ENCODE measurements around the gene PRKCH.

The PRKCH gene

DNA sequence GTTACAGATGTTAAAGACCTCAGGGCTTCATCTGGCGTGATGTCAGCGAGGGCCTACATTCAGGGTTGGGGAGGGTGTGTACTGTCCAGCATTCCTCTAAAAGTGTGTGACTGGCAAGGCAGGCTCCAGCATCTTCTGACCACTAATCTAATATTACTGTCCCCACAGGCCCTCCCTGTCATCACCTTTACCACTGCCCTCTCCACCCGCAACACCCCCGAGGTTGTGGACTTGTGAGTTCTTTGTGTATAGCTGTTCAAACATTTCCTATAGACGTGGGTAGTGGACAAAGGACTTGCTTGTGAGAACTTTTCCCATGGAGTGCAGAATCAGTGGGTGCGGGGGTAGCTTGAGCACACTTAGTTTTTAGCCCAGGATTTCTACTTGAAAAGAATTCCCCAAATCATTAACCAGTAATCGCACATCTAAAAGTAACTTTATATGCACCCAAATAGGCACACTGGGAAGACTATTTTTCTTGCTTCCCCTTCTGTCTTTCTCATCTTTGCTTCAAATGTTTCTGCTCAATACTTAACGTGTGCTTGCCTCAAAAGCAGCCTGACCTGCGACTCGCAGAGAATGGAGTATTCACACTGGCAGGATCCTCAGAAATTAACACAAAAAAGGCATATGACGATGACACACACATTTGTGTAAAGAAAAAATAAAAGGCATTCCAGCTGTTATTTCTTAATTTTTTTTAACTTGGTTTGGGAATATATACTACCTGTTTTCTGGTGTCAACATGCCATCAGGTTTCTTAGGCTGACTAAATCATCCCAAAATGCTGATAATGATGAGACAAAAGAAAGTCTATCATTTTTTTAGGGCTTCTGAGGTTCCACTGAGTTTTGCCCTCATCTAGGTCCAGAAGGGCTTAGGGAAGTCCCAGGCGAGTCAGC lies 215.5 kb downstream of the PRKCH start:
- DNase-seq: no peak

DNA sequence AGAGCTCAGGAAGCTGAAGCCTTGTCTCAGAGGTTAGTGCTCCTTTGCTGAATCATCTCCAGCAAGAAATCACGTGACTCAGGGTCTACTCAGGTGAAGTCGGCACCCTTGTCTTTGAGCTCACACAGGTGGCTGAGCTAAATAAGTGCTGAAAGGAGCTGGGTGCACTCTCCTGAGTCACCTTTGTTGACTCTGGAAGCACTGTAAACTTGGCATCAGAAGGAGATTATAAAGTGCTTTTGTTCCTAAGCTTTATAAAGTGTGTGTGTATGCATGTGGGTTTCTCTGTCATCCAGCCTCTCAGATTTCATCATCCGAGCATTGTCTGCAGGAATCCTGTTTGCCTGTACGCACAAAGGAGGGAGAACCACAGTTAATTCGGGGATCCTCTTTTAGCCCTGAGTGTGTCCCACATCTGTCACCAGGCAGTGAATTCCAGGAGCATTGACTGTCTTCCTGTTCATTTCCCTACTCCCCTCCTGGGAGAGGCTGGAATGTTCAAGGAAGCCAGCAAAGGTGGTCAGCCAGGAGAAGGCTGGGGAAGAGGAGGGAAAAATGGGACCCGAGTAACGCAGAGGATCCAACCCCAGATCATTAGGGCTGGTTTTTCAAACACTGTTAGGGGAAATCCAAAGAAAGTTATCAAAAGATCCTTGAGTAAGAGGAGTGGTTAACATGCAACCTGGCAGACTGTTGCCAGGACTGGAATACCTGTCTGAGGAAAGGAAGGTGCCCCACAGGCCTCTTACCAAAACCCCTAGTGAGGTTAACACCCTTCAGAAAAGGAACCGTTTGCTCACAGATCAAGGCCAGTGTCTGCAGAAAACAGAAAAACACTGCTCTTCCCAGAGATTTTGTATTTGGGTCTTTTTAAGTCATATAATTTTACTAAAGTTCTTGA lies 216.4 kb downstream of the PRKCH start:
- DNase-seq: peak in 2 of 3 experiments; percentile 50 to 85

DNA sequence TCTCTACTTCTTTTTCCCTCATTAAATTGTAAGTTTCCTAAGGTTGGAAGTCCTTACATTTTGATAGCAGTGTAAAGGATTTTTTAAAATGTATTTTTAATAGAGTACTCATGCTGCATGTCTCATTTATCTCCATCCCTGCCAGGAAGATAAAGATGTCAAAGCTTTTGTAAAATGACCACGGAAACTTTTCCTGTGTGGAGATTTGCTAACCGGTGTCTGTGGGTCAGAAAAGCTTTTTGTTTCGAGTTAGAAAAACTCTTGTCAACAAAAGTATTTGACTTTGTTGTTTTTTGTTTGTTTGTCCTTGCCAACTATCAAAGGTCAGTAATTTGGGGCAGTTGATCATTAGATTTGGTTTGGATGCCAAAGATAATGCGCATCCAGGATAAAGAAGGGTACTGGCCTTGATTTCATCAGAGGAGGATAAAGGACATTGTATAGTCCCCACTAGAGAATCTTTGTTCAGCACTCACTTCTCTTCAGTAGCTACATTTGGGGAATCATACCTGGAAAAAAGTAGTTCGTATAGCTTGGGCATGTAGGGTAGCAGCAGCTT lies 217.2 kb downstream of the PRKCH start:
- no peak for DNase-seq

DNA sequence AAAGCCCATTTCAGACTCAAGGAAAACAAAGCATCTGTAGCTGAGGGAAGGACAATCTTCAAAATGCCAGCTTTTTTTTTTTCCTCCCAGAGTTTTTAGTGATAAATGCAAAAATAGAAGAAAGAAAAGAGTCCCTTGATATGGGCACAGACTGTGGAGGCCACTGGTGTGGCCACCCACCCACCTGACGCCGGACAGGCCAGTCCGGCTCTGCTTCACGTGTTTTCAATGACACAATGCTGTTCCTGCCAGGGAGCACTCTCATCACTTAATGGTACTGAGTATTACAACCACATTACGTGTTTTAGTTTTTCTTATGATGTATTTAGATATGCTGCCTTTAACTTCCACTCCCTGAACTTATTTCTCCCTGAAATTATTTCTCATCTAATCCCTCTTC lies 218.3 kb downstream of the PRKCH start:
- no peak for DNase-seq

DNA sequence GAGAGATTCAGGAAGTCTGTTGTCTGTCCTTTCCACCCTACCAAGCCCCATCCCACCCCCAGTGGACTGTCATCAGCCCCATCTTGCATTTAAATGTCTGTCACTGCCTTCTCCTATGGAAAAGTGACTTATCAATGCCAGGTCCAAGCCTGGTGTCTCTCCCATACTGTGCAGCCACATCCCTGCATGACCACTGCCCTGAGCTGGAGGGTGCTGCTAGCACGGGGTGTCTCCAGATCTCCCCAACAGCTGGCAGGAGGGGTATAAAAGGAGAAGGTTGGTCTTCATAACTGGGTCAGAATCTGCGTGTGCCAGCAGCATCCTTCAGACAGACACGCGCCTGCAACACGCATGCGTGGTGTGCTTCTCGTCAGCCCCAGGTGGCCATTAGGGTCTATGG lies 219.6 kb downstream of the PRKCH start:
- DNase-seq: no peak

DNA sequence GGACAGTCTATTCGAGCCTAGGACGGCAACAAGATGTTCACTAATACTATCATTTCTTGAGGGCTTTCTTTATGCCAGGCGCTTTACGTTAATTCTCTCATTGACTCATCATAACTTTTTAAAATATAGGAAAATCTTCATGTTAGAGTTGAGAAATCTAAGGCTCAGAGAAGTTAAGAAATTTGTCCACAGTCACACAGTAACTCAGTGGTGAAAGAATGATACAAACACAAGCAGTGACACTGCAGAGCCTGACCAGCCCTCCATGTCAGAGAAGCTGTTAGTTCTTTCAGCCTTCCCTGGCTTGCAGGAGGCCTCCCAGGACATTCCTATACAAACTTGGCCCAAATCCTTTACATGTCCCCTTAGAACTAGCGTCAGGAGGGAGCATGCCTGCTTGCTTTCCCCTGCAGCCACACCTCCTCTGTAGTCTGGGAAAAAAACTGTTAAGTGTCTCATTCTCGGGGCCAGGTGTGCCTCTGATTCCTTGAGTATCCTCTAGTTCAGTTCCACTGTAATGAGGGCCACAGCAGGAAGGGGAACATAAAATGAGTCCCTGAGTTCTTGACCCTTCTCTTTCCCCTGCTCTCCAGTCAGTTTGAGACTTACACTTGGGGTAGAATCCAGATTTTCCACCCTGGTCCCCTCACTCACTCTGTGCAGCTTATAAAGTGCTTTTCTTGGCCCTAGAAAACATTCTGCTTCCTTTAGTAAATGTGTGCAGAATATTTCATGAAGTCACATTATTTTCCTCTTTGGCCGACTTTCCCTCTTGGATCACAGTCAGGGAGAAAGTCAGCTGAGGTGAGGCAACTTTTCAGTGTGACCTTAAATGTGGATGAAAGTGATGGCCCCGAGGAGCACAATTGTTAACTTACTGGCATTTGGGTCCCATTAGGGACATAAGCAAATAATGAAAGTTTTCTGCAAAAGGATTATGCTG lies 221.7 kb downstream of the PRKCH start:
- no peak for DNase-seq

DNA sequence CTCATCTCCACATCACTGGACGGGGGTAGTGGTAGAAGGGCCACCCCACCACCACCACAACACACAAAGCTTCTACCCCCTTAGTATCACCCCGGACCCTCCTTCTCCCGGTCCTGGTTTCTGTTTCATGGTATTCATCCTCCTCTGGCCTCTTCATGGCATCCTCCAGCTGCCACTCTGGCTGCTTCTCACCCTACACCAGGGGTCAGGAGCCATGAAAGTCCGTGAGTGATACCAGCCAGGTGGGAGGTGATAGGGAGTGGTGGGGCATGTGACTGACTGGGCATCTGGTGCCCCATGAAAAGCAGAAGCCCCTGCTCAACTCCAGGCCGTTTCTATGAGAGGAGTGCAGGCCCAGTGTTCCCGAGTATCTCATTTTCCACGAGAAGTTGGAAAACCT lies 222.6 kb downstream of the PRKCH start:
- DNase-seq: no peak

DNA sequence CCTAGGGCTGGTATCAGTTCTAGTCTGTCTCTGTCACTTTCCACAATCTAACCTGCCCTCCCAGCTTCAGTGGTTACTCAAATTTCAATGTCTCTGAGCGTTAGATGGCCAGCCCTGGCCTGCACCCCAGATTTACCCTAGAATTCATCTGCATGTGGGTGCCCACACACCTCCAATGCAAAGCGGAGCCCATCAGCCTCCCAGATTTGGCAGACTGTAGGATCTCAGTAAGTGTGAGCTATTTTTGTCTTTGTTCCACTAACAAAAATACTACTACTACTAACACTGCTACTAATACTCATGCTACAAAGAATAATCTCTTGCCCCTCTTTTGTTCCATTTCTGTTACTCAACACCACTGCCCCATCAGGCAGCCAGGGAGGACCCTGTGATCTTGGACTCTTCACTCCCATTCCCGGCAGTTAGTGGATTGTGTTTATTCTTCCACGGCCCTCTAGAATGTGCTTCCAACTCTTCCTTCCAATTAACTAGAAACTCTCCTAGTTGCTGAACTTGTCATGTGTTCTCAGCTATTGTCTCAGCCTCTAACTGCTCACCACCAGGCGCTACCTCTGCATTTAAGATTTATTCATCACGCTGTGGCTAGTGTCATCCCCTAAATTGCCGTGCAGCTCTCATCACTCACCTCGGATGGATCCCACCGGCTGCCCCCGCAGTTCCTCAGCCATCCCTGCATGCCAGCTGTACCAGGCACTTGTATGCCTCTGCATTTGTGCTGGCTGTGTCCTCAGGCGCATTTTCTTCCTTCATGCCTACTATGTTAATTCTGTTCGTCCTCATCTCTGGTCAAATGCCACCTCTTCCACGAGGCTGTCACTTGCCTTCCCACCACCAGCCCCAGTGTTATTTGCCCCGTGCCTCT lies 223.3 kb downstream of the PRKCH start:
- no peak for DNase-seq

DNA sequence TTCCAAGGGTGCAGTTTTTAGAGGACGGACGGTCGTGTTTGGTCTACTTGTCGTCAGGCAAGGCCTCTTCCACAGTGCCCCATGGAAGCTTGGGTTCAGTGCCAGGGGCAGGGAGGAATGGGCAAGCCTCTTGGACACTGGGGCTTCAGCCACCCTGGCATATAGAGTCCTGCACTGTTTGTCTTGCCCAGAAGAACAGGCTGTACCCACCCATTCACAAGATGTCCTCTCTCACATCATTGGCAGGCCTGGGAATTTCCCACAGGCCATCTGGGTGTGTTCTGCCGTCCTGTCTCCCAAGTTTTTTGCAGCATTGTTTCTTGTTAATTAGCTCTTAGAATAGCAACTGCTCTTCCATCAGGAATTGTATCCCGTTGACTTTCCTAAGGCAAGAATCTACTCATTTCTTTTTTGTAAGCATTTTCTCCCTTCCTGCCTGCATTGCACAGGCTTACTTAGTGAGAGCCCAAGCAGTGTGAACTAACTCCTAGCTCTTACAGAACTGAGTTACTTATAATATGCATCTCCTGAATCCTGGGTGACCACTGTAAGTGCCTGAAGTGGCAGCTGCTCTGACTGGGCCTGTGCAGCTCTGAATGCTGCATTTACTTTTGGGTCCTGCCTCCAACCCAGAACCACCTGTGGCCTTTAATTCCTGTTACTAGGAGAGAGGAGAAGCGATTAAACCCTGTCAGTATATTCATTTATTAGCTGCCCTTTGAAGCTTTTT lies 224.5 kb downstream of the PRKCH start:
- peak in 1 of 3 experiments; percentile 26 for DNase-seq

DNA sequence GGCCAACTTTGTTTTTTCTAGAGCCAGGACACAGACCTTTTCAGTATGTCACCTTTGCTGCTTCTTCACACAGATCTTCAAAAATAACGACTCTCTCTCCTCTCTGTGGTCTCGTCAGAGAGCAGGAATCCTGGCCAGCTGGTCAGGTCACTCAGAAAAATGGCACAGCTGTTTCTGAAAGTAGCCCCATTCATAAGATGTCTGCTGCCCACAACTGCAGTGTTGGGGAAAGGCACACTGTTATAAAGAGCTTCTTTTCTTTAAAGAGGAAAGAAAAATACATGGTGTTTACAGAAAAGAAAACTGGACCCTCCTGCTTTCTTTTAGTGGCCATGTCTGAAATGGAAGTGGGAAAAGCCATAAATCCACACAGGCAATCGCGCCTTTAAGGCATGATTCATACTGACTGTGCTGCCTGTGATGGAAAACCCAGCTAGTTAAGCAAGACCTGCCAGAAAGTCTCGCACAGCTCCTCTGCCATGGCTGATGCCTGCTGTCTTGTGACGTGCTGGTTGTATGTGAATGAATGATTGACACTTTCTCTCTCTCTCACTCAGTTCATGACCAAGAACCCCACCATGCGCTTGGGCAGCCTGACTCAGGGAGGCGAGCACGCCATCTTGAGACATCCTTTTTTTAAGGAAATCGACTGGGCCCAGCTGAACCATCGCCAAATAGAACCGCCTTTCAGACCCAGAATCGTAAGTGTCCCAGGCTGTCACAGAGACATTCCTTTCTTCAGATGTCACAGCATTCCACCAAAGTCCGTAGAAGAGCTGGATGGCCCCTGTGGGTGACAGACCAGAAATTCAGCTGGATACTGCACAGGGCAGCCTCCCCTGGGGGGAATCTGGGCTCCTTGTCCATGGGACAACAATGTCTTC lies 226.0 kb downstream of the PRKCH start:
- DNase-seq: no peak

DNA sequence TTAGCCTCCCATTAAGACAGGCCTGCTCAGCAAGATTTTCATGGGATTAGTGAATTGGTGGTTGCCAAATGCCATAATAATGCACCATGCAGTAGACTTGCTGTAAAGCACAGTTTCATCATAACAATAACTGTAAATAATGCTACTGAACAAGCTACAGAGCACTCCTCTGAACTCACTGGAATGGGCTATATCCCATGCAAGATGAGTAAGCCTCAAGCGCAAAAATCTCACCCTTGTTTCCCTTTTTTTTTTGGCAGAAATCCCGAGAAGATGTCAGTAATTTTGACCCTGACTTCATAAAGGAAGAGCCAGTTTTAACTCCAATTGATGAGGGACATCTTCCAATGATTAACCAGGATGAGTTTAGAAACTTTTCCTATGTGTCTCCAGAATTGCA lies 228.0 kb downstream of the PRKCH start:
- no peak for DNase-seq

DNA sequence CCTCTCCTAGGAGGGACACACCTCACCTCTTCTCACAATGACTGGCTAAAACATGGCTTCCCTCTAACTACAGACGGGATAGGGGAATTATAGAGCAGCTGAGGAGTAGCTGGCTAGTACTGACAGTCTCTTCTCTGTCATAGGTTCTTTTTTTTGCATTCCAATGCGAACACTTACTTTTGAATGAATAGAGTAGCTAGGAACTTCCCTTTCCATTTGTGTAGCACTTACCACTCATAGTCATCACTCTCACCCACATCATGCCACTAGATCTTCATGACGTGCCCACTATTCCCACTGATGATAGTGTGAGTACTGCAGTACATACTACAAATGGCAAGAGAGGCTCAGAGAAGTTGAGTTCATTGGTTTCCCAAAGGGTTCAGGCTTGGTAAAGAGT lies 230.0 kb downstream of the PRKCH start:
- DNase-seq: no peak

DNA sequence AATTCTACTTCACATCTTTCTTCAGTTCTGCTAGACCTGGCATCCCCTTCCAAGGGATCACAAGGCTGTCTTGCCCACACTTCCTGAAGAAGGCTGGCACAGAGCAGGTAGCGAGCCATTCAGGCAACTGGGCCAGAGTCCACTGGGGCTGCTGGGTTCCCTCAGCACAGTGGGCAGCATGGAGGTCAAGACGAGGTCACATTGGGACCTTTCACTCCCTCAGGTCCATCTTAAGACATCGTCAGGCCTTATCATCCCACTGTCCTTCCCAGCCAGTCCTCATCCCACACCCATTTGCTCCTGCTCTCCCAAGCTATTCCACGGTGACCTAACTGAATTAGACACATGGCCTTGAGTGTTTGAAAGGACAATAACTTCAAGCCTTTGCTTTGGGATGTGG lies 230.9 kb downstream of the PRKCH start:
- DNase-seq: no peak

DNA sequence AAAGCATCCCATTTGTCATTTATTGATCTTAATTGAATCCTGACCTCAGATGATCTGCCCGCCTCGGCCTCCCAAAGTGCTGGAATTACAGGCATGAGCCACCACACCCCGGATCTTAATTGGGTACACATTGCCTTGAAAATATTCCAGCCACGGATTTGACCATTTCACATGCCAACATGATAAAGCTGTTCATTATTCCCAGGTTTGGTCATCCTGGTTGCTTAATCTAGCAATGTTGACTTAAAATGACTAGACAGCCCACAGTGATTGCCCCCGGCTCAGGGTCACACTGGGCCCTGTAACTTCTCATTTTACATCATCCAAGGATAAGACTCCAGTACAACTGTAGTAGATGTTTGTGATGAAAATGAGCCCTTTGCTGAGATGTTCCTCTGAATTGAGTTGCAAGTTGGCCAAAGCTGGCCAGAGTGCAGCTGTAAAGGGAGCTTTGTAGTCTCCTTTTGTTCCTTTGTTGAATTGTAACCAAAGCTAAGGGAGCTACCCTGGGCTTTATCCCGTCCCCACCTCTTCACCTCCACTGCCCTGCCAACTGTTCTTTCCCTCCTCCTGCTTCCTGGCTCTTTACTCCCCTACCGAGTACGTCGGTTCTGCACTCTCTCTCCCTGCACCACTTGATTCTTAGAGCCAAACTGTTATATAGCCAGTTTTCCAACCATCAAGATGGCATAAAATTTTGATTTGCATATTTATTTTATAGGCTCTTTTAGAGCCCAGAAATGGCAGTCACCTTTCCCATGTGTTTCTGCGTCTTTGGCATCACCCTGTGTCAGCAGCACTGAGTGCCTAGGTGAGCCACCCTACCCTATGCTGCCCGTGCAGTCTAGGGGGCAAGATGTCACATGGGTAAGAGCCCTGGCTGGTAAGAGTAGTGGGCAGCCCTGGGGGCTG lies 232.6 kb downstream of the PRKCH start:
- DNase-seq: no peak

DNA sequence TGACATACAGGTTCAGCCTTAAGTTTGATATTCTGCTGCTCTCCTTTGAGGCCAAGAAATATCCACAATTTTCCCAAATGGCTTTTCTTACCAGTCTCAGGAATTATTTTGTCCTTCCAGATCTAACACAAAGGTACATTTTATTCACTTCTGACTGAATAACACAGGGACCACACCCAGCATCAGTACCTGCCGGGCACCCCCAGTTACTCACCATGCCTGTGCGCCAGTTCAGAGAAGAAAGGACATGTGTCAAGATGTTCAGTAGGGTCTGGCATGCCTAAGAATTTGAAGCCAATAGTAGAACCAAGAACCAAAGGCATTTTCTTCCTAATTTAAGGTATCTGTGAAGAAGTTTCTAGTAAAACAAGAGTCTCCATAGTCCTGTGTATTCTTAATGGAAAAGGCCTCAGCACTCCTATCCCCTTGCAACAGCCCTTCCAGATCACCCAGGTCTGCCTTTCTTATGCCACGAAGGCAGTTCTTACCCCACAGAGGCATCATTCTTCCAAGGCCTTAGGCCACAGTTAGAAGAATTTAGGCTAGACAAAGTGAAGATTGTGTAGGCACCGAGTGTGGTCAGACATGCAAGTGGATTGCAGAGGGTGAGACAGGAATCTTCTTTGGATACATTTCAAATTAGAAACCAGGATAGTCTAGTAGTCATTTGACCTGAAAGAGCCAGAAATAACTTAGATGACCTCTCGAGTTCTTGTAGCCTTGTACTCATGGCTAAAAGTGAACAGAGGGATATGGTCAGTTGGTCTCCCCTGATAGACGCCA lies 233.9 kb downstream of the PRKCH start:
- DNase-seq: no peak

DNA sequence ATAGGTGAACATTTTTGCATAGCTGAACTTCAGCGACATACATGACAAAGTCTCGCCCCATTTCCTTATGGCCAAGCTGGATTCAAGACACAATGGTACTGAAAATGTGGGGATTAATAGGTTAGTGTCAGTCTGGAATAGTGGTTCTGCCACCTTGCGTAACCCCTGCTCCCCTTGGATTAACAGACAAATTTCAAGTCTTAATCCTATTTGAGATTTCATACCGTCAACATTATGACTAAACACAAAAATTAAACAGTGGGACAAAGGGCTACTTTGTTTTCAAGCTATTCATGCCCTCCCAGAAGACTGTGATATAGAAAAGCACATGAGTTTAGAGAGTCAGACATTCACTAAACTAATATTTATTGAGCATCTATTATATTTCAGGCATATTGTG lies 235.1 kb downstream of the PRKCH start:
- DNase-seq: no peak

DNA sequence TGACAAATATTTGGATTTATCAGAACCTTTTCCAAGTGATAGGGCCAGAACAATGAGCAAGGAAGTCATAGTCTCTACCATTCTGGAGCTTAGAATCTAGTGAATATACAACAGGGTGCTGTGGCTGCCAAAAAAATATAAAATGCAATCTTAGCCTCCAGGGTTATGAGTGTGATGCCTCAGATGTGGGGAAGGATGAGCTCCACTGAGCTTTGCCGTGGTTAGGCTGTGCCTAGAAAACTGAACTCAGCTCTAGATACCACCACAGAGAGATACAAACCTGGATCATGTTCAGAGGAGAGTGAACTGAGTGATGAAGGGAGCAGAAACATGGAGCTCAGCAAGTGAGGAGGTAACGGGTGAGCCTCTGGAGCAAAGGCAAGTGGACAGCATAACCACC lies 235.9 kb downstream of the PRKCH start:
- DNase-seq: no peak

DNA sequence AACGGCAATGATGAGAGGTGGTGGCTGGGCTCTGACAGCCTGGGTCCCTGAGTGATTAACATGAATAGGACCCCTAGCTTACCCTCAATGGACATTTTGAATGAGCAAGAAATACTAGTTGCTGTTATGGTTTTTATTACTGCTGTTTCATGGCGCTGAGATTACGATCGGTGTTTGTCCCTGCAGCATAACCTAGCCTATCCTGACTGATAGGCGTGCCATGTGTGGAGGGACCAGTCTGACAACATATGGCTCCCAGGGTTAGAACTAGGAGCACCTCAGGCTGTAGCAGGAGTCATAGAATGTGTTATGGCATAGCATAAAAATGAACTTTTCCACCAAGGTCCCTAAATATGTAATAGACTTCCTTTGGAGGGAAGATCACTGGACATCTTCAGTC lies 236.5 kb downstream of the PRKCH start:
- no peak for DNase-seq
